HEK293T (cell line): ENCODE measurements around the gene ADCY3.

Experiments used
- ARNT ChIP-seq: fragments of 450-650 bp; IDR thresholded peaks from 2 replicates; pipeline ENCODE4 v1.6.1; 2017; ENCODE audit warnings: mild to moderate bottlenecking
- BHLHE40 ChIP-seq: fragments of 450-650 bp; IDR thresholded peaks from 2 replicates; pipeline ENCODE4 v1.6.1; 2016; ENCODE audit warnings: mild to moderate bottlenecking, moderate library complexity, borderline replicate concordance
- CTBP1 ChIP-seq: fragments of 450-650 bp; IDR thresholded peaks from 2 replicates; pipeline ENCODE4 v1.6.1; 2016; ENCODE audit warnings: borderline replicate concordance
- ELF4 ChIP-seq: fragments of 450-650 bp; IDR thresholded peaks from 2 replicates; pipeline ENCODE4 v1.6.1; 2017; ENCODE audit warnings: antibody characterized with exemption
- FOXA1 ChIP-seq: fragments of 450-650 bp; IDR thresholded peaks from 2 replicates; pipeline ENCODE4 v1.6.1; 2016; ENCODE audit warnings: mild to moderate bottlenecking
- FOXK2 ChIP-seq: fragments of 450-650 bp; IDR thresholded peaks from 2 replicates; pipeline ENCODE4 v1.6.1; 2016; ENCODE audit warnings: mild to moderate bottlenecking
- FOXM1 ChIP-seq: fragments of 450-650 bp; IDR thresholded peaks from 2 replicates; pipeline ENCODE4 v1.6.1; 2017; ENCODE audit warnings: mild to moderate bottlenecking, borderline replicate concordance
- L3MBTL2 ChIP-seq: fragments of 450-650 bp; conservative IDR thresholded peaks from 2 replicates; pipeline ENCODE4 v1.6.1; 2016; ENCODE audit warnings: mild to moderate bottlenecking
- NFRKB ChIP-seq: fragments of 450-650 bp; IDR thresholded peaks from 2 replicates; pipeline ENCODE4 v1.6.1; 2016; ENCODE audit warnings: mild to moderate bottlenecking, moderate library complexity
- SP1 ChIP-seq: fragments of 450-650 bp; IDR thresholded peaks from 2 replicates; pipeline ENCODE4 v1.6.1; 2017
- SUZ12 ChIP-seq: fragments of 450-650 bp; IDR thresholded peaks from 2 replicates; pipeline ENCODE4 v1.6.1; 2016; ENCODE audit warnings: mild to moderate bottlenecking
- TARDBP ChIP-seq: fragments of 450-650 bp; IDR thresholded peaks from 2 replicates; pipeline ENCODE4 v1.6.1; 2016
- ZNF384 ChIP-seq: fragments of 450-650 bp; IDR thresholded peaks from 2 replicates; pipeline ENCODE4 v1.6.1; 2016
- TF ChIP-seq, protein P1 (sequence below): fragments of 450-650 bp; IDR thresholded peaks from 2 replicates; pipeline ENCODE4 v1.6.1; 2016

DNA sequence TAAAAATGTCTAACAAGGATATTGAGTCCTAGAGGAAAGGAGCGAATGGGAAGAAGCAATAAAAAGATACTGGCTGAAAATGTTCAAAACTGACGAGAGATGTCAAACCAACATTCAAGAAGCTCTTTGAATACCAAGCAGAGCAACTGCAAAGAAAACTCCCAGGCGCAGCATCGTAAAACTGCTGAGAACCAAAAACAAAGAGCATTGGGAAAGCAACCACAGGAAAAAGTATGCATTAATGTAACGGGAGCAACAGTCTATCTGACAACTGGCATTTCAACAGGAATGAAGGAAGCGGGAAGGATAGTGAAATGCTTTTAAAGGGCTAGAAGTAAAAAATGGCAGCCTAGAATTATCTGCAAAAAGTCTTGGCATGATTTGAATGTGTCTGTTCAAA lies 53.1 kb downstream of the ADCY3 start:
- TF ChIP-seq NFRKB (no peak), SUZ12 (no peak), L3MBTL2 (no peak), ELF4 (no peak), BHLHE40 (no peak), FOXA1 (no peak), ZNF384 (no peak), CTBP1 (no peak), TARDBP (no peak), SP1 (no peak), FOXM1 (no peak), ARNT (no peak), FOXK2 (no peak)
- TF ChIP-seq, protein P1, sequence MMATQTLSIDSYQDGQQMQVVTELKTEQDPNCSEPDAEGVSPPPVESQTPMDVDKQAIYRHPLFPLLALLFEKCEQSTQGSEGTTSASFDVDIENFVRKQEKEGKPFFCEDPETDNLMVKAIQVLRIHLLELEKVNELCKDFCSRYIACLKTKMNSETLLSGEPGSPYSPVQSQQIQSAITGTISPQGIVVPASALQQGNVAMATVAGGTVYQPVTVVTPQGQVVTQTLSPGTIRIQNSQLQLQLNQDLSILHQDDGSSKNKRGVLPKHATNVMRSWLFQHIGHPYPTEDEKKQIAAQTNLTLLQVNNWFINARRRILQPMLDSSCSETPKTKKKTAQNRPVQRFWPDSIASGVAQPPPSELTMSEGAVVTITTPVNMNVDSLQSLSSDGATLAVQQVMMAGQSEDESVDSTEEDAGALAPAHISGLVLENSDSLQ, result no peak
